ACC112 (cell line): ENCODE measurements around the gene IL12B.
"Not testable (repeated sequence)": the region's sequence is repeated elsewhere in the genome, so short reads cannot be mapped to it uniquely, and the experiment has no call there.

Experiments
- H2AFZ ChIP-seq: fragments of 200-600 bp; sonication (generic); one replicate; pipeline ENCODE4 v1.6.0; 2017; ENCODE audit warnings: antibody characterized with exemption, low read length; ENCODE audit not compliant: unreplicated experiment
- H3K27ac ChIP-seq: fragments of 200-600 bp; sonication (generic); 2 replicates; pipeline ENCODE4 v1.5.1; 2014; ENCODE audit warnings: low read depth, mild to moderate bottlenecking, antibody characterized with exemption, low read length, moderate library complexity
- H3K27me3 ChIP-seq: fragments of 200-600 bp; sonication (generic); 2 replicates; pipeline ENCODE4 v1.6.1; 2014; ENCODE audit warnings: mild to moderate bottlenecking, antibody characterized with exemption, low read length, moderate library complexity, mixed read lengths; ENCODE audit not compliant: insufficient read depth
- H3K36me3 ChIP-seq: fragments of 200-600 bp; sonication (generic); 2 replicates; pipeline ENCODE4 v1.6.1; 2016; ENCODE audit warnings: mild to moderate bottlenecking, antibody characterized with exemption, low read length, moderate library complexity, mixed read lengths; ENCODE audit not compliant: insufficient read depth
- H3K4me1 ChIP-seq: fragments of 200-600 bp; sonication (generic); one replicate; pipeline ENCODE4 v1.6.1; 2016; ENCODE audit warnings: low read length, mixed read lengths; ENCODE audit not compliant: insufficient read depth, unreplicated experiment, control insufficient read depth
- H3K4me3 ChIP-seq: fragments of 200-600 bp; sonication (generic); 2 replicates; pipeline ENCODE4 v1.5.1; 2014; ENCODE audit warnings: mild to moderate bottlenecking, low read depth, low read length
- H3K79me2 ChIP-seq: fragments of 200-600 bp; sonication (generic); one replicate; pipeline ENCODE4 v1.6.0; 2016; ENCODE audit warnings: low read length; ENCODE audit not compliant: control insufficient read depth, unreplicated experiment, insufficient read depth

IL12B gene

DNA sequence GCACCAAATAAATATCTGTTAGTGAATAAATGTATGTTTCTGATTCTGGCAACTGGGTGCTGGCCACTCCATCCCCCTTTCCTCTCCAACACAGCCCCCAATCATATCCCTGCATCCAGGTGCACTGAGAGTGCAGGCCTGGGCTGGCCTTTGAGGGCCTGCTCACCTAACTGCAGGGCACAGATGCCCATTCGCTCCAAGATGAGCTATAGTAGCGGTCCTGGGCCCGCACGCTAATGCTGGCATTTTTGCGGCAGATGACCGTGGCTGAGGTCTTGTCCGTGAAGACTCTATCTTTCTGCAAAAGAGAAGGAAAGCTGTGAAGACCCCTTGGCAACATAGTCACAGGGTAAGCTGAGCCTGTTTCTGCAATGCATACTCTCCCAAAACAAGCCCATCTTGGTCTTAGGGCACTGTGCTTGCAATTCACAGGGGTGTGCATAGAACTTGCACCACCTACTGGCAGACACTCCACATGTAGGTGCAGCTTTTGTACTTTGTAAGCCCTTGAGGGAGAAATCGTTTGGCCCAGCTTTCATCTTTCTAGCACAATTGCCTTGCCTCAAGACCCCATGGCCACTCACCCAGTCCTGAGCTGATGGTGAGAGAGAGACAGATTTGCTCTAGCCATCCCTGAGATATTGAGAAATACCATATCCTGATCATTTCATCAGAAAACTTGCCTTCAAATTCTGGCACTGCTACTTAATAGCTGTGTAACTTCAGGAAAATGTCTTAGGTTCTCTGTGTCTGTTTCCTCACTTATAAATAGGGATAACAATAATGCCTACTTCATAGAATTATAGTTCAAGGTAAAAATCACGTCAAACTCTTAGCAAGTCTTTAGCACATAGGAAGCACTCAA lies 13.5 kb downstream of the IL12B start:
- no peaks in the 10 kb centered on the region for H3K4me1 ChIP-seq
- no peak overlapping the region for H3K27ac ChIP-seq
- no peak overlapping the region for H3K4me3 ChIP-seq
- 0 out of 2 replicates have a peak, but pooled peaks cover under 1% of the 10 kb centered on the region for H3K27me3 ChIP-seq
- no peak overlapping the region for H2AFZ ChIP-seq
- no peaks in the 10 kb centered on the region for H3K79me2 ChIP-seq
- H3K36me3 ChIP-seq = no peaks in the 10 kb centered on the region

DNA sequence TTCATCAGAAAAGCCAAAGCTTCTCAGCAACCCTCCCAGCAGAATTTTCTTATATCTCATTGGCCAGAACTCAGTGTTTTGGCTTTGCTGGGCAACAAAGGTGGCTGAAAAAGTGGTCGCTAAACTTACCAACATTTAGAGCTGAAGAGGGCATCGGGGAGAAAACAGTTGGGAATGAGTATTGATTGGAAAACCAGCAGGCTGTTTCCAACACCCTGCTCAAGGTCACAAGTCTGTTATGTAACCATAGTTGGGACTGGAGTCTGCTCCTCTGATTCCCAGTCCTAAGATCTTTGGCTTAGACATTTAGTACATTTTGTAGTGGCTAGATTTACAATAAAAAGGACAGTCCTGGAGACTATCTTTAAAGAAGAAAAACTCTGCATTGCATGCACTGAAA lies 17.1 kb downstream of the IL12B start:
- Histone ChIP-seq H3K4me3 (no peak overlapping the region), H3K27ac (no peak overlapping the region), H3K27me3 (peaks cover 30% of the 10 kb centered on the region), H3K79me2 (no peaks in the 10 kb centered on the region), H3K4me1 (no peaks in the 10 kb centered on the region), H3K36me3 (no peaks in the 10 kb centered on the region), H2AFZ (no peak overlapping the region)

DNA sequence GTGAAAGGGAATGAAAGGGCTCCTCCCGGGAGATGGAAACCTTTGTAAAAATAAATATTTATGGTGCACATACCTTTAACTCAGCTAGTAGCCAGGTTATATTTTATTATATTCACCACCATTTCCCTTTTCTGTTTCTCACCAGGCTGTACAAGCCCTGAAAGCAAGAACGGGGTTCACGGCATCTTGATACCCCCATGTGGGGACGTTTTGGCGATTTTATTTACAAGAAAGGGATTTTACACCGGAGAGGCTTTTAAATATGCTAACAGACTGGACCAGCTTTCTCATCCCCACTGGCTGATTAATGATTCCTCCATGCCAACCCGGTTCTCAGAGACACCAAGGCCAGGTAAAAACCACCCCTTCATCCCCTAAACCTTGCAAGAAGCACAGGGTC lies 19.2 kb downstream of the IL12B start:
- Histone ChIP-seq H3K36me3 (no peaks in the 10 kb centered on the region), H3K4me1 (no peaks in the 10 kb centered on the region), H3K27ac (no peak overlapping the region), H3K27me3 (peaks cover 30% of the 10 kb centered on the region), H3K79me2 (no peaks in the 10 kb centered on the region), H2AFZ (no peak overlapping the region), H3K4me3 (no peak overlapping the region)

DNA sequence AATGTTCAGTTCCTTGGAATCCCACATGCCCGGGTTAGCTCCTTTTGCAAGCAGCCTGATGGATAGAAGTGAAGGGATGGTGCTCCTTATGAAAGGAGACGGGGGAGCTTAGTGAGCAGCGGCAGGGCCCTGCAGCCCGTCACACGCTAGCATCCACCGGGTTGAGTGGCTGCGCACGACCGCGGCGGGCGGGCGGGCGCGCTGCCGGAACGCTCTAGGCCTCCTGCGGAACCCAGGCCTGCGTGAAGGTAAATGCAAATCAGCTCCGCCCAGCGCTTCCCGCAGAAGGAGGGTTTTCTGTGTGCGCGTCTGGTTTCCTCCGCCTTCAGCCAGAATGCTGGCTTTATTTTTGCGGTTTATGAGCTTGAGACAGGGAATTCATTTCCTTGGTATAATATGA lies 19.8 kb downstream of the IL12B start:
- no peak overlapping the region for H2AFZ ChIP-seq
- no peaks in the 10 kb centered on the region for H3K79me2 ChIP-seq
- no peak overlapping the region for H3K4me3 ChIP-seq
- no peak overlapping the region for H3K27ac ChIP-seq
- no peaks in the 10 kb centered on the region for H3K36me3 ChIP-seq
- no peaks in the 10 kb centered on the region for H3K4me1 ChIP-seq
- peaks cover 30% of the 10 kb centered on the region for H3K27me3 ChIP-seq

DNA sequence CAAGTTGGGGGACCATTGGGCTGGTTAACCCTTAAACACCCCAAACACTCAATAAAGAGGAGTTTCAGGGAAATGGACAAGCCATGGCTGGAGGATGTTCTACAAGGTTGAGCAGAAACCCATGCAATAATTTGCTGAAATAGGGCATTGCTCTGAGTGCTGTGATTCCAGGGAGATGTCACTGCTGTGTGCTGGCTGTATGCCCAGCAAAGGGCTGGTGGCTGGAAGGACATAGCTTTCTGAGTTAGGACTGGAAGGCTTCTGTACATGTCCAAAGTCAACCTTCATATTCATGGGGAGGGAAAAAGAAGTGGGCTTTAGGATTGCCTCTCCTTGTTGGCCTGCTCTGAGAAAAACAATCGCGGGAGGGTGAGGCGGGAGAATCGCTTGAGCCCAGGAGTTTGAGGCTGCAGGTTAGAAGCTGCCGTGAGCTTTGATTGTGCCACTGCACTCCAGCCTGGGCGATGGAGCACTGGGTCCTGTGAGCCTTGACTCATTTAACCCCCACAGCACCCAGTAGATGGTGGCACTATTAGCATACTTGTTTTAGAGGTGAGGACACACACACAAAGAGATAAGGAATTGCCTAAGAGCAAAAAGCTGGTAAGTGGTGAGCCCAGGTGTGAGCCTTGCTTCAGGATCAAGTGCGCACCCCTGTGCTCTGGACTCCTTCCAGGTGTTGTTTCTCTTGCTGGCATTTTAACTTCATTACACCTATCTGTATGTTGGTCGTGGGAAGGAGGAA lies 20.4 kb downstream of the IL12B start:
- H3K27me3 ChIP-seq = peaks cover 30% of the 10 kb centered on the region
- H3K36me3 ChIP-seq = no peaks in the 10 kb centered on the region
- H2AFZ ChIP-seq = no peak overlapping the region
- no peaks in the 10 kb centered on the region for H3K79me2 ChIP-seq
- no peak overlapping the region for H3K27ac ChIP-seq
- no peak overlapping the region for H3K4me3 ChIP-seq
- H3K4me1 ChIP-seq = peaks cover 3% of the 10 kb centered on the region

DNA sequence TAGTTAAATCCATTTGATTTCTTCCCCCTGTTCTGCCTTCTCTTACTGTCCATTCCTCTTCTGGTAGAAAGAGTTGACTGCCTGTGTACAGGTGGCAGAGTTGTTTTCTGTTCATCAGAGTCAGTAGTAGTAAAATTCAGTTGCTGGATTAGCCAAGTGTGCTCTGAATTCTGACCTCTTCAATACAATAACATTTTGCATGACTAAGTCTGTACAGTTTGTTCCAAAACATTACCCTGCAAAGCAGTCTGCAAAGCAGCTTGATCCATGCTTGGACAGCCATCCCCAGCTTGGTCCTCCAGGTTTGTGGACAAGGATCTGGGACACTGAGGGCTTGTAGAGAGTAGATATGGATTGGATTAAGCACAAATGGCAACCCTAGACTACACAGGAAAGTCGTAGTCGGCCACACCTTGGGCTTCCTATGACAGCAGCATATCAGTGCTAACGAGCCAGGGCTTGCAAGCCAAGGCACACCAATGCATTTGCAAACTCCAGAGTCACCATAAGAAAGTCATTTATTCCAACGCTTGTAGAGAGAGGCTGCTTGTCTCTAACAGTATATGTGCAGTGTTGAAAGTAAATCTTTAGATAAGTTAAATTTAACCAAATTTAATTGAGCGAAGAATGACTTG lies 25.2 kb downstream of the IL12B start:
- peaks cover 3% of the 10 kb centered on the region for H3K4me1 ChIP-seq
- H2AFZ ChIP-seq = no peak overlapping the region
- peaks cover 13% of the 10 kb centered on the region for H3K27me3 ChIP-seq
- no peaks in the 10 kb centered on the region for H3K79me2 ChIP-seq
- no peak overlapping the region for H3K27ac ChIP-seq
- no peak overlapping the region for H3K4me3 ChIP-seq
- no peaks in the 10 kb centered on the region for H3K36me3 ChIP-seq

DNA sequence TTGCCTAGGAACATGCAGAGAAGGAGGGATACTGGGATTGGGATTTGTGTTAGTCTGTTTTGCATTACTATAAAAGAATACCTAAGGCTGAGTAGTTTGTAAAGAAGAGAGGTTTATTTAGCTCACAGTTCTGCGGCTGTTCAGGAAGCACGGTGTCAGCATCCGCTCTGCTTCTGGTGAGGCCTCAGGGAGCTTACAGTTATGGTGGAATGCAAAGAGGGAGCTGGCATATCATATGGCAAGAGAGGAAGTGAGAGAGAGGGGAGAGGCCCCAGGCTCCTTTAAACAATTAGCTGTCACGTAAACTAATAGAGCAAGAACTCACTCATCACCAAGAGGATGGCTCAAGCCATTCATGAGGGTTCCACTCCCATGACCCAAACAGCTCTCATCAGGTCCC lies 27.0 kb downstream of the IL12B start:
- Histone ChIP-seq H3K4me3 (no peak overlapping the region), H3K4me1 (peaks cover 3% of the 10 kb centered on the region), H3K79me2 (no peaks in the 10 kb centered on the region), H3K36me3 (no peaks in the 10 kb centered on the region), H3K27me3 (no peaks in the 10 kb centered on the region), H2AFZ (no peak overlapping the region), H3K27ac (no peak overlapping the region)

DNA sequence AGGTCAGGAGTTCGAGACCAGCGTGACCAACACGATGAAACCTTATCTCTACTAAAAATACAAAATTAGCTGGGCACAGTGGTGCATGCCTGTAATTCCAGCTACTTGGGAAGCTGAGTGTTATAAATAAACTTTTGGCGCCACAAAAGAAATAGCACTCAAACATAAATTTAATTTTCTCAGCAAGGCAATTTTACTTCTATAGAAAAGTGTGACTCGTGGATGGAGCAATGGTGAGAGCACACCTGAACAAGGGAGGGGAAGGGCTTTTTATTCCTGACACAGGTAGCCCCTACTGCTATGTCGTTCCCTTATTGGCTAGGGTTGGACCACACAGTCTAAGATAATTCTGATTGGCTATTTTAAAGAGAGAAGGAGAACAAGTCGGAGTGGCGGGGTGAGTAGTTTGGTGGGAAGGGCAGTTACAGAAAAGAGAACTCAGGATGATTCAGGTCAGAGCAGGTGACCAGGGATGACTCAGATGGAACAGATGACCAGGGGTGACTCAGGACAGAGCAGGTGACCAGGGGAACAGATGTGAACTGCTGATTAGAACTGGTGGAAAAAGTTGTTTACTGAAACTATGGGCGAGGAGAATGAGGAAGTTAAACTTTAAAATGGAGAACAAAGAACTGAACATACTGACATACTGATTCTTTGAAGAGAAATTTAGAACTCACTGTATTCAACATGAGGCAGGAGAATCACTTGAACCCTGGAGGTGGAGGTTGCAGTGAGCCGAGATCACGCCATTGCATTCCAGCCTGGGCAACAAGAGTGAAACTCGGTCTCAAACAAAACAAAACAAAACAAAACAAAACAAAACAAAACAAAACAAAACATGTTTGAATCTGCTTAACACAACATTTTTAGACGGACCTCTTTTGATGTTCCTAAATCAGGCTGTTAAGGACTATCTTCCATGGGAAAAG lies 28.1 kb downstream of the IL12B start:
- not testable (repeated sequence) for H3K79me2 ChIP-seq, H3K36me3 ChIP-seq, H3K27me3 ChIP-seq, H3K4me1 ChIP-seq, H3K27ac ChIP-seq, H3K4me3 ChIP-seq, H2AFZ ChIP-seq

DNA sequence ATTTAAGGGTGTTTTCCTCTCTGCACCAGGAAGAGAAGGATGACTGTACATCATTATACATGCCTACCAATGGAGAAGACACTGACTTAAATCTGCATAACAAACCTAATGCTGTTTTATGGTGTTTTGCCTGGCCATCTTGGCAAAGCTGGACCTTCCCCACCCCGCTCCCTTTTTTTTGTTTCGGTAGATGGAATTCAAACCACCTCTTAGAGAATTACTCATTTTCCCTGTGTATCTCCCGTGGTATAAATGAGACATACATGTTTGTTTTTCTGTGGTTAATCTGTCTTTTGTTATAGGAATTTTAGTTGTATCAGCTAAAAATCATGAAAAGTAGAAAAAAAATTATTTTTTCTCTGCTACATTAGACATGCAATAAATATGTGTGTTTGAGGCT lies 28.8 kb downstream of the IL12B start:
- Histone ChIP-seq H3K36me3 (no peaks in the 10 kb centered on the region), H2AFZ (no peak overlapping the region), H3K4me3 (no peak overlapping the region), H3K27me3 (no peaks in the 10 kb centered on the region), H3K4me1 (peaks cover 3% of the 10 kb centered on the region), H3K79me2 (no peaks in the 10 kb centered on the region), H3K27ac (no peak overlapping the region)

DNA sequence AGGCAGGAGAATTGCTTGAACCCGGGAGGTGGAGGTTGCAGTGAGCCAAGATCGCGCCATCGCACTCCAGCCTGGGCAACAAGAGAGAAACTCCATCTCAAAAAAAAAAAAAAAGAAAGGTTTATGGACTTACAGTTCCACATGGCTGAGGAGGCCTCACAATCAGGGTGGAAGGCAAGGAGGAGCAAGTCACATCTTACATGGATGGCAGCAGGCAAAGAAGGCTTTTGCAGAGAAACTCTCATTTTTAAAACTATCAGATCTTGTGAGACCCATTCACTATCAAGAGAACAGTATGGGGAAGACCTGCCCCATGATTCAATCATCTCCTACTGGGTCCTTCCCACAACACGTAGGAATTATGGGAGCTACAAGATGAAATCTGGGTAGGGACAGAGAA lies 33.0 kb downstream of the IL12B start:
- H3K4me3 ChIP-seq, H3K36me3 ChIP-seq, H3K27ac ChIP-seq, H3K27me3 ChIP-seq, H3K4me1 ChIP-seq, H3K79me2 ChIP-seq, H2AFZ ChIP-seq: not testable (repeated sequence)
